SU-DHL-6 (cell line): Measurements from ENCODE around the gene EBF3.

ENCODE experiments used
- H2AFZ ChIP-seq: fragments of 200-600 bp; sonication (generic); 2 replicates; pipeline ENCODE4 v1.6.1; 2014; ENCODE audit warnings: low read depth, mild to moderate bottlenecking, moderate library complexity, mixed read lengths, antibody characterized with exemption, low read length; ENCODE audit not compliant: severe bottlenecking
- H3F3A ChIP-seq: fragments of 200-600 bp; shearing (Covaris generic); 2 replicates; pipeline ENCODE4 v1.6.0; 2016; ENCODE audit warnings: antibody characterized with exemption, mild to moderate bottlenecking; ENCODE audit not compliant: insufficient read depth
- H3K27ac ChIP-seq: fragments of 200-600 bp; sonication (generic); 2 replicates; pipeline ENCODE4 v1.5.1; 2016; ENCODE audit warnings: low read depth, mild to moderate bottlenecking, low read length, moderate library complexity, mixed read lengths
- H3K27me3 ChIP-seq: fragments of 200-600 bp; sonication (generic), shearing (Covaris generic); 2 replicates; pipeline ENCODE4 v1.6.0; 2014; ENCODE audit warnings: mild to moderate bottlenecking, low read length
- H3K36me3 ChIP-seq: fragments of 200-600 bp; sonication (generic); 2 replicates; pipeline ENCODE4 v1.6.1; 2014; ENCODE audit warnings: mild to moderate bottlenecking, low read length, mixed read lengths
- H3K4me2 ChIP-seq: fragments of 300-600, 200-600 bp; shearing (Covaris generic), sonication (generic); 2 replicates; pipeline ENCODE4 v1.6.0; 2014; ENCODE audit warnings: low read length, low read depth, mild to moderate bottlenecking; ENCODE audit not compliant: poor library complexity, severe bottlenecking
- H3K4me3 ChIP-seq: fragments of 200-600 bp; sonication (generic); 2 replicates; pipeline ENCODE4 v1.5.1; 2014; ENCODE audit warnings: antibody characterized with exemption, low read length, mild to moderate bottlenecking, mixed read lengths; ENCODE audit not compliant: insufficient read depth, poor library complexity, severe bottlenecking
- H3K79me2 ChIP-seq: fragments of 200-600 bp; sonication (generic); 2 replicates; pipeline ENCODE4 v1.6.1; 2014; ENCODE audit warnings: mild to moderate bottlenecking, low read length, moderate library complexity; ENCODE audit not compliant: insufficient read depth
- H3K9ac ChIP-seq: fragments of 200-600 bp; sonication (generic); 2 replicates; pipeline ENCODE4 v1.7.0; 2014; ENCODE audit warnings: mild to moderate bottlenecking, low read length
- H3K9me2 ChIP-seq: fragments of 200-600 bp; sonication (generic); replicated peaks from 2 replicates; pipeline ENCODE4 v1.6.1; 2014; ENCODE audit warnings: low read length; ENCODE audit not compliant: insufficient read depth
- H3K9me3 ChIP-seq: fragments of 200-600 bp; sonication (generic); 2 replicates; pipeline ENCODE4 v1.6.1; 2014; ENCODE audit warnings: low read length, mixed read lengths; ENCODE audit not compliant: insufficient read depth
- H4K20me1 ChIP-seq: fragments of 200-600 bp; sonication (generic); 2 replicates; pipeline ENCODE4 v1.6.1; 2014; ENCODE audit warnings: low read depth, mild to moderate bottlenecking, antibody characterized with exemption, low read length, moderate library complexity, mixed read lengths
- EZH2phosphoT487 ChIP-seq: fragments of 200-600 bp; sonication (generic), shearing (Covaris generic); conservative IDR thresholded peaks from 2 replicates; pipeline ENCODE4 v1.6.1; 2018; ENCODE audit warnings: mild to moderate bottlenecking, antibody characterized with exemption, low read length, moderate library complexity, mixed read lengths
- TF ChIP-seq, protein P1 (sequence below): fragments of 200-600 bp; sonication (generic); IDR thresholded peaks from one replicate; pipeline ENCODE4 v1.5.1; 2017; ENCODE audit warnings: antibody characterized with exemption, mild to moderate bottlenecking, low read length, moderate library complexity; ENCODE audit not compliant: insufficient read depth, poor library complexity, severe bottlenecking

The EBF3 gene

GRCh38 chr10:129945526-129945925, 18.5 kb downstream of the EBF3 start:
- TF ChIP-seq, protein P1, sequence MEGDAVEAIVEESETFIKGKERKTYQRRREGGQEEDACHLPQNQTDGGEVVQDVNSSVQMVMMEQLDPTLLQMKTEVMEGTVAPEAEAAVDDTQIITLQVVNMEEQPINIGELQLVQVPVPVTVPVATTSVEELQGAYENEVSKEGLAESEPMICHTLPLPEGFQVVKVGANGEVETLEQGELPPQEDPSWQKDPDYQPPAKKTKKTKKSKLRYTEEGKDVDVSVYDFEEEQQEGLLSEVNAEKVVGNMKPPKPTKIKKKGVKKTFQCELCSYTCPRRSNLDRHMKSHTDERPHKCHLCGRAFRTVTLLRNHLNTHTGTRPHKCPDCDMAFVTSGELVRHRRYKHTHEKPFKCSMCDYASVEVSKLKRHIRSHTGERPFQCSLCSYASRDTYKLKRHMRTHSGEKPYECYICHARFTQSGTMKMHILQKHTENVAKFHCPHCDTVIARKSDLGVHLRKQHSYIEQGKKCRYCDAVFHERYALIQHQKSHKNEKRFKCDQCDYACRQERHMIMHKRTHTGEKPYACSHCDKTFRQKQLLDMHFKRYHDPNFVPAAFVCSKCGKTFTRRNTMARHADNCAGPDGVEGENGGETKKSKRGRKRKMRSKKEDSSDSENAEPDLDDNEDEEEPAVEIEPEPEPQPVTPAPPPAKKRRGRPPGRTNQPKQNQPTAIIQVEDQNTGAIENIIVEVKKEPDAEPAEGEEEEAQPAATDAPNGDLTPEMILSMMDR = no peak
- TF ChIP-seq EZH2phosphoT487 = no peak
- no peak overlapping the region for H2AFZ ChIP-seq
- no peaks in the 10 kb centered on the region for H4K20me1 ChIP-seq
- no peak overlapping the region for H3K4me2 ChIP-seq
- no peaks in the 10 kb centered on the region for H3K9me3 ChIP-seq
- H3K36me3 ChIP-seq = no peaks in the 10 kb centered on the region
- no peak overlapping the region for H3K27ac ChIP-seq
- no peaks in the 10 kb centered on the region for H3K79me2 ChIP-seq
- no peaks in the 10 kb centered on the region for H3K9me2 ChIP-seq
- no peaks in the 10 kb centered on the region for H3F3A ChIP-seq
- no peak overlapping the region for H3K9ac ChIP-seq
- H3K27me3 ChIP-seq = no peaks in the 10 kb centered on the region
- H3K4me3 ChIP-seq = no peak overlapping the region

DNA sequence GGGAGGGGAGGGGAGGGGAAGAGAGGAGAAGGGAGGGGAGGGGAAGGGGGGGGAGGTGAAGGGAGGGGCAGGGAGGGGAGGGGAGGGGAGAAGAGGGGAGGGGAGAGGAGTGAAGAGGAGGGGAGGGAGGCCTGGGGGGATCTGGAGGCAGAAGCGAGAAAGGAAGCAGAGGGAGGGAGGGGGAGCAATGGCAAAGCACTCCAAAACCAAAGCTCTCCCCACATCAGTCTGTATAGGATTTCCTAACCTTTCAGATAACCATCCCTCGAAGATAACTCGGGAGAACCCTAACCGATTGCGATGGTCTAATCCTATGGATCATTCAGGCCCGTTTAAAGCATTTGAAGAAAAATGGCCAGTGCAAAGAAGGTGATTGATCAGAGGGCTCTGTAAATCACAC, 19.0 kb downstream of the EBF3 start:
- Histone ChIP-seq H3K4me3 (no peak overlapping the region), H3K9me2 (no peaks in the 10 kb centered on the region), H4K20me1 (no peaks in the 10 kb centered on the region), H3K4me2 (no peak overlapping the region), H3K27me3 (no peaks in the 10 kb centered on the region), H3F3A (no peaks in the 10 kb centered on the region), H3K9ac (no peak overlapping the region), H3K36me3 (no peaks in the 10 kb centered on the region), H3K79me2 (no peaks in the 10 kb centered on the region), H2AFZ (no peak overlapping the region), H3K9me3 (no peaks in the 10 kb centered on the region), H3K27ac (no peak overlapping the region)
- TF ChIP-seq, protein P1 = no peak
- no peak for TF ChIP-seq EZH2phosphoT487

DNA sequence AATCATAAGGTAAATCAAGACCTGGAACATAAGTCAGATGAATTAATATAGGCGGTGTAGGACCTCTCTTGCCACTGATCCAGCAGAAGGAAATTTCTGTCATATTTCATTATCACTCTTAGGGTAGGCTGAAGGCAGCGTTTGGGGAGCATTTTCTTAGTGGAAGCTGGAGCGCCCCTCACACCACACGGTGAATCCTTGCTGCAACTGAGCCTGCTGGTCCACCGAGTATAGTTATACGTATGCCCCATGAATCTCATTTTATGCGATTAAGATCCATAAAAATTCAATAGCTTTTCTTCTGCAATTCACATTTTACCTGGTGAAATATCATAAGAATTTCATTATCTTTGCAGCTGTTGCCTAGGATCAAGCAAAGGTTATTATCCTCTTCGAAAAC, 19.6 kb downstream of the EBF3 start:
- no peak overlapping the region for H2AFZ ChIP-seq
- no peaks in the 10 kb centered on the region for H3K9me3 ChIP-seq
- no peaks in the 10 kb centered on the region for H3K27me3 ChIP-seq
- H3K27ac ChIP-seq = no peak overlapping the region
- no peak overlapping the region for H3K9ac ChIP-seq
- no peak for TF ChIP-seq EZH2phosphoT487
- TF ChIP-seq, protein P1 = no peak
- no peaks in the 10 kb centered on the region for H3K36me3 ChIP-seq
- H3F3A ChIP-seq = no peaks in the 10 kb centered on the region
- H3K4me2 ChIP-seq = no peak overlapping the region
- H4K20me1 ChIP-seq = no peaks in the 10 kb centered on the region
- no peak overlapping the region for H3K4me3 ChIP-seq
- no peaks in the 10 kb centered on the region for H3K9me2 ChIP-seq
- no peaks in the 10 kb centered on the region for H3K79me2 ChIP-seq
